Kidney epithelial cell (primary cell): ENCODE data around the gene AKT3. TPM values are rescaled to one million over a fixed set of nuclear protein-coding genes. Genes with fewer than 3 reads are reported as not detected.

Experiments used
- DNase-seq: peaks from one replicate; pipeline ENCODE4 v3.0.0-alpha.2; 2010; ENCODE audit warnings: low read depth
- H3K27me3 ChIP-seq: 2 replicates; pipeline ENCODE4 v1.6.0; 2011; ENCODE audit warnings: low read length; ENCODE audit not compliant: control insufficient read depth, insufficient read depth
- H3K36me3 ChIP-seq: 2 replicates; pipeline ENCODE4 v1.5.1; 2011; ENCODE audit warnings: low read length; ENCODE audit not compliant: control insufficient read depth, insufficient read depth
- H3K4me3 ChIP-seq: 2 replicates; pipeline ENCODE4 v1.5.1; 2011; ENCODE audit warnings: low read depth, mild to moderate bottlenecking, control low read depth, low read length
- total RNA-seq: library from RNA; depleted of rRNA; stranded (reverse); fragments of >200 nt; gene quantifications from 2 replicates; pipeline ENCODE4 v1.2.3, GENCODE V29; 2015
- TF ChIP-seq, protein P1 (sequence below): IDR thresholded peaks from 2 replicates; pipeline ENCODE4 v1.5.1; 2011; ENCODE audit warnings: mild to moderate bottlenecking, moderate library complexity, low read length, control low read depth, inconsistent platforms; ENCODE audit not compliant: insufficient read depth, poor library complexity, severe bottlenecking

AKT3 gene
- total RNA-seq, 1 donor from 2014 or later = 13.1 TPM

DNA sequence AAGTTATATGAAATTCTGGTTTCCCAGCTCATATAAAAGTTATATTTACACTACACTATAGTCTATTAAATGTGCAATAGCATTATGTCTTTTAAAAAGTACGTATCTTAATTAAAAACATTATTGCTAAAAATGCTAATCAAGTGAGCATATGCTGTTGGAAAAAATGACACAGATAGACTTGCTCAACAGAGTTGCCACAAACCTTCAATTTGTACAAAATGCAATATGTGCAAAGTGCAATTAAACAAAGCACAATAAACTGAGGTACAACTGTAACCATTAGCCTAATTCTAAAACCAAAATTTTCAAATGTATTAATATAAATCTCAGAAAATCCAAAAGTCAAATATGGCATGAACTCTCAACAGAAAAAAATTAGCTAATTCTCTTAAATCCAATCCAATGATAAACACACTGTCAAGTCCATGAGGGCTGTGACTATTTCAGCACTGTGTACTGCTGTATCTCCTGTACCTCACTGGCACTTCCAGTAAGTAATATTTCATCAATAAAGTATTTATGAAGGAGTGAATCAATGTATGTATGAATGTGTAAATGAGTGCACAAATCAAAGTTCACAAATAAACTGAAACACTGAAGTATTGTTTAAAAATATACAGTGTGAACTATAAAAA is 116.3 kb downstream of the AKT3 start:
- Histone ChIP-seq H3K36me3 (no peaks in the 10 kb centered on the region), H3K4me3 (no peak overlapping the region), H3K27me3 (peaks cover 3% of the 10 kb centered on the region)
- TF ChIP-seq, protein P1, sequence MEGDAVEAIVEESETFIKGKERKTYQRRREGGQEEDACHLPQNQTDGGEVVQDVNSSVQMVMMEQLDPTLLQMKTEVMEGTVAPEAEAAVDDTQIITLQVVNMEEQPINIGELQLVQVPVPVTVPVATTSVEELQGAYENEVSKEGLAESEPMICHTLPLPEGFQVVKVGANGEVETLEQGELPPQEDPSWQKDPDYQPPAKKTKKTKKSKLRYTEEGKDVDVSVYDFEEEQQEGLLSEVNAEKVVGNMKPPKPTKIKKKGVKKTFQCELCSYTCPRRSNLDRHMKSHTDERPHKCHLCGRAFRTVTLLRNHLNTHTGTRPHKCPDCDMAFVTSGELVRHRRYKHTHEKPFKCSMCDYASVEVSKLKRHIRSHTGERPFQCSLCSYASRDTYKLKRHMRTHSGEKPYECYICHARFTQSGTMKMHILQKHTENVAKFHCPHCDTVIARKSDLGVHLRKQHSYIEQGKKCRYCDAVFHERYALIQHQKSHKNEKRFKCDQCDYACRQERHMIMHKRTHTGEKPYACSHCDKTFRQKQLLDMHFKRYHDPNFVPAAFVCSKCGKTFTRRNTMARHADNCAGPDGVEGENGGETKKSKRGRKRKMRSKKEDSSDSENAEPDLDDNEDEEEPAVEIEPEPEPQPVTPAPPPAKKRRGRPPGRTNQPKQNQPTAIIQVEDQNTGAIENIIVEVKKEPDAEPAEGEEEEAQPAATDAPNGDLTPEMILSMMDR = no peak
- DNase-seq = no peak

DNA sequence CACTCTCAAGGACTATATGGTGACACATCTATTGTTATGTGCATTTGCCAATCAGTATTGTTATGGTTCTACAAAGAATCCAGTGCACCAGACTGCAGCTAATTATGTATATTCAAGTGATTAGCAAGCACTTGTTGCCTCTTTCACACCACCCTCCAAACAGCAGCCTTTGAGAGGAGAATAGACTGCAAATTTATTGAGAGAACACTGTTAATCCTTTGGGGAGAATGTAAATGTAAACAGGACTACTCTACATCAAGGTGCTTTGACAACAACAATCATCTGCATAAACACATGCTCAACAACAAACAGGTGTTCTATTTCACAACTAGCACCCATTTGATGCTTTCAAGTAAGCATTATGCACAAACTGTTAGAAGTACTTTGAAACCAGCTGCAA is 117.4 kb downstream of the AKT3 start:
- Histone ChIP-seq H3K27me3 (peaks cover 3% of the 10 kb centered on the region), H3K4me3 (no peak overlapping the region), H3K36me3 (no peaks in the 10 kb centered on the region)
- no peak for DNase-seq
- TF ChIP-seq, protein P1 = no peak

DNA sequence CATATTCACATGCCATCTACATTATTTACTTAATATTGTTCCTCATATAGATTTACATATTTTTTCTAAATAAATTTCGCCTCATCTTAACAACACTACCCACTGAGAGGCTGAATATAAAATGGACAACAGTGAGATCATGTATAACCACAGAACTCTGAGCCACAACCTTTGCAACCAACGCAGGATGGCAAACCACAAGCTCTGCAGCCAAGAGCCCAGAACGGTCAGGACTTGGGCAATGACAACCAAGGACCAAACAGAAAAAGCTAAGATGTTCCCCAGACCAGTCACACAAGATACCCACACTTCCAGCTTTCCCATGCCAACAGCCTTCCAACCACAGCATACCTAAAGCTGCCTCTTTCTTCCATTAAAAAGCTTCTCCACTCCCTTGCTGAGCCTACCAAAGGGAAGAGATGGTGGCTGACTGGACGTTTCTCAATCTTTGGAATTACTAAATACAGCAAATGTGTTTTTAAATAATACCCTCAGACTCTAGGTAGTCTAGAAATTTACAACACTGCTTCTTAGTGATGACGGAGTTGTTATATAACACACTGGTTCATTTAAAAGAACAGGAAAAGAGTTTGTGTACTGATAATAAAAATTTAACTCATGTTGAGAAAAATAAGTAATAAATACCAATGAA is 117.9 kb downstream of the AKT3 start:
- Histone ChIP-seq H3K36me3 (no peaks in the 10 kb centered on the region), H3K4me3 (no peak overlapping the region), H3K27me3 (peaks cover 3% of the 10 kb centered on the region)
- TF ChIP-seq, protein P1 = no peak
- DNase-seq = no peak

DNA sequence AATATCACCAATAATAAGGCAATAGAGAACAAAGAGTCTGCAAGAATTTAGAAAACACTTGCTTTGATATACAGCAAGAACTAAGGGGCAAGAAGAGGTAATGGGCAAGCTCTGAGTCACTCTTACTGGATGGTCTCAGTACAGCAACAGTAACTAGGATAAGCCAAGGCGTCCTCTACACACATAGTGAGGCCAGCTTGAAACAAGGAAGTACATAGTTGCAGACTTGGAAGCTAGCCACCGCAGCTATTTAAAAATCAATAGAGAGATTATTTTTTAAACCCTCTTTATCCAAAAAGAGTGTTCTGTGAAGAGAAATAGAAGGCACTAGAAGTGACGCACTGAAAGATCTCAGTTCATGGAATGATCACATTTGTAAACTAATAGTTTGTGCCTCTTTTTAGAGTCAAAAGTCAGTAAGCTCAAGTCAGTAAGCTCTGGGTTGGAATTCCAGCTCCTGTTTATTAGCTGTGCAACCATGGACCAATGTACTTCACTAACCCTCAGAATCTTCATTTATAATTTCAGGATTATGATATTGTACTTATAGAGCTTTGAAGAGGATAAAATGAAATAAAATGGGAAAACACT is 118.6 kb downstream of the AKT3 start:
- no peaks in the 10 kb centered on the region for H3K36me3 ChIP-seq
- no peak overlapping the region for H3K4me3 ChIP-seq
- DNase-seq = no peak
- H3K27me3 ChIP-seq = peaks cover 3% of the 10 kb centered on the region
- TF ChIP-seq, protein P1 = no peak

DNA sequence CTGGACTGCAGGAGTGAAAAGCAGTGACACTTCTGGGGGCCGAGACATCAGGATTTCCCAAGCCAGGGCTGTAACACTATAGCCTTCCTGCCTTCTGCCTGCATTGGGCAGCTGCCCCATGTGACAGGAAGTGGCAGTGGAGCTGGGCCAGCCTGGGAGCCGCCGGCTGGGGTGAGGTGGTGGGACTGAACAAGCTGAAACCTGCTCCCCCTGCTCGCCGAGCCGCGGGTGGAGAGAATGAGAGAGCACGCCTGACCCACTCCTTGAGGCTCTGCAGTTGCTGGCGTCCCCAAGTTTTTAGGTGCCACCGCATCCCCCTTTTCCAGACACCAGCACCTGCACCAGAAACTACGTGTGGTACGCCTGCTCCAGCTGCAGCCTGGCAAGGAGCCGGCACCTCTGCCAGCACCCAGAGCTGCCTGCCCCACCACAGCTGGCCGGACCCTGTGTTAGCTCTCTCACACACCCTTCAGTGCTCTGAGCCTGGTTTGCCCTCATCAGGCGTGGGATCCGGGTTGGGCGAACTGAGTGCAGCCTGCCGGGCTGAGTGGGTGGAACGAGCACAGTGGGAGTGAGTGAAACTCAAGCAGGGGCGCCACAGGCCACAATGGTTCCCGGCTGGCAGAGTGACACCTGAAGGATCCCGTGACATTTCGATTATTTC is 119.4 kb downstream of the AKT3 start:
- DNase-seq = no peak
- H3K36me3 ChIP-seq = no peaks in the 10 kb centered on the region
- peaks cover 3% of the 10 kb centered on the region for H3K27me3 ChIP-seq
- TF ChIP-seq, protein P1 = no peak
- no peak overlapping the region for H3K4me3 ChIP-seq
